Smooth muscle cell (in vitro differentiated cells): ENCODE measurements around the gene PRKCA. TPM values are rescaled to one million over a fixed set of nuclear protein-coding genes. Genes with fewer than 3 reads are reported as not detected.

Source experiments
- DNase-seq: peaks from one replicate; lab custom pipeline; 2025; ENCODE audit not compliant: unreplicated experiment; lab: John Stamatoyannopoulos, UW
- H2AFZ ChIP-seq: fragments of 200-600 bp; sonication (generic); 2 replicates; pipeline ENCODE4 v1.6.0; 2016; ENCODE audit warnings: antibody characterized with exemption, low read depth, mild to moderate bottlenecking
- H3F3A ChIP-seq: fragments of 200-600 bp; sonication (generic); 2 replicates; pipeline ENCODE4 v1.6.0; 2017; ENCODE audit warnings: antibody characterized with exemption, low read depth
- H3K27ac ChIP-seq: fragments of 200-600 bp; sonication (generic); 2 replicates; pipeline ENCODE4 v1.5.1; 2016; ENCODE audit warnings: low read depth, mild to moderate bottlenecking
- H3K27me3 ChIP-seq: fragments of 200-600 bp; sonication (generic); 2 replicates; pipeline ENCODE4 v1.6.1; 2016; ENCODE audit warnings: low read depth, mild to moderate bottlenecking
- H3K36me3 ChIP-seq: fragments of 200-600 bp; sonication (generic); 2 replicates; pipeline ENCODE4 v1.5.1; 2016; ENCODE audit warnings: low read depth
- H3K4me1 ChIP-seq: fragments of 200-600 bp; sonication (generic); 2 replicates; pipeline ENCODE4 v1.5.1; 2016; ENCODE audit warnings: low read depth
- H3K4me2 ChIP-seq: fragments of 200-600 bp; sonication (generic); 2 replicates; pipeline ENCODE4 v1.6.0; 2016; ENCODE audit warnings: mild to moderate bottlenecking
- H3K4me3 ChIP-seq: fragments of 200-600 bp; sonication (generic); 2 replicates; pipeline ENCODE4 v1.5.1; 2016; ENCODE audit warnings: mild to moderate bottlenecking
- H3K79me2 ChIP-seq: fragments of 200-600 bp; sonication (generic); 2 replicates; pipeline ENCODE4 v1.6.0; 2016; ENCODE audit warnings: low read depth, mild to moderate bottlenecking
- H3K9ac ChIP-seq: fragments of 200-600 bp; sonication (generic); 2 replicates; pipeline ENCODE4 v1.6.0; 2016; ENCODE audit warnings: low read depth
- H3K9me3 ChIP-seq: fragments of 200-600 bp; sonication (generic); replicated peaks from 2 replicates; pipeline ENCODE4 v1.5.1; 2016; ENCODE audit warnings: low read depth
- H4K20me1 ChIP-seq: fragments of 200-600 bp; sonication (generic); 2 replicates; pipeline ENCODE4 v1.6.0; 2016; ENCODE audit warnings: low read depth
- CTCF ChIP-seq: fragments of 200-600 bp; sonication (generic); IDR thresholded peaks from 2 replicates; pipeline ENCODE4 v1.5.1; 2017; ENCODE audit warnings: borderline replicate concordance, mild to moderate bottlenecking, antibody characterized with exemption; ENCODE audit not compliant: insufficient read depth, poor library complexity, severe bottlenecking
- WGBS: methylation state at CpG from one replicate; pipeline ENCODE4 v1.1.7; 2016; ENCODE audit warnings: low lambda C conversion rate; 5-methylcytosine and 5-hydroxymethylcytosine counted together
- polyA plus RNA-seq: library from polyadenylated mRNA; unstranded; fragments of >200 nt; fragmentation: Nextera tagmentation; extraction: Ambion mirVana; gene quantifications from 2 replicates; pipeline ENCODE4 v1.2.1, GENCODE V29; 2016
- total RNA-seq: library from RNA; depleted of rRNA; stranded (reverse); fragments of >200 nt; gene quantifications from 2 replicates; pipeline ENCODE4 v1.2.3, GENCODE V29; 2014

PRKCA gene
- total and polyA plus RNA-seq, 2 experiments from 2014 or later = 0.78 to 7.1 TPM

- Histone ChIP-seq H3K4me1 (no peaks in the 10 kb centered on the region), H3K4me3 (no peak overlapping the region), H3K4me2 (no peak overlapping the region), H3K27me3 (no peaks in the 10 kb centered on the region), H4K20me1 (no peaks in the 10 kb centered on the region), H3K79me2 (no peaks in the 10 kb centered on the region), H3K9me3 (no peaks in the 10 kb centered on the region), H3K9ac (no peak overlapping the region), H2AFZ (no peak overlapping the region), H3F3A (peaks cover 2% of the 10 kb centered on the region), H3K36me3 (no peaks in the 10 kb centered on the region), H3K27ac (no peak overlapping the region)
- whole genome bisulfite sequencing = 95% methylated on average over 2 of the region's 2 CpGs
- TF ChIP-seq CTCF = no peak
- DNase-seq = no peak
Observed at GRCh38 chr17:66518677-66519076, 216.3 kb downstream of the PRKCA start.

- 93% methylated on average over 3 of the region's 3 CpGs for WGBS
- H3K9me3 ChIP-seq = no peaks in the 10 kb centered on the region
Observed at GRCh38 chr17:66519154-66519553, 216.7 kb downstream of the PRKCA start.

GRCh38 chr17:66520999-66521398 is 218.6 kb downstream of the PRKCA start:
- no peak for DNase-seq
- H3K79me2 ChIP-seq = no peaks in the 10 kb centered on the region
- no peaks in the 10 kb centered on the region for H3K4me1 ChIP-seq
- no peak overlapping the region for H2AFZ ChIP-seq
- H3K9me3 ChIP-seq = no peaks in the 10 kb centered on the region
- 71% methylated on average over 2 of the region's 2 CpGs for WGBS
- no peak overlapping the region for H3K9ac ChIP-seq
- no peaks in the 10 kb centered on the region for H3K27me3 ChIP-seq
- no peaks in the 10 kb centered on the region for H4K20me1 ChIP-seq
- H3K4me3 ChIP-seq = no peak overlapping the region
- no peaks in the 10 kb centered on the region for H3K36me3 ChIP-seq
- H3K27ac ChIP-seq = no peak overlapping the region
- H3K4me2 ChIP-seq = no peak overlapping the region
- TF ChIP-seq CTCF = no peak
- peaks cover 3% of the 10 kb centered on the region for H3F3A ChIP-seq

More at GRCh38 chr17:66519154-66519553, 216.7 kb downstream of the PRKCA start:
- H3K27me3 ChIP-seq = no peaks in the 10 kb centered on the region
- H3K4me2 ChIP-seq = no peak overlapping the region
- H3F3A ChIP-seq = peaks cover 3% of the 10 kb centered on the region
- no peak for TF ChIP-seq CTCF
- H3K27ac ChIP-seq = no peak overlapping the region
- no peaks in the 10 kb centered on the region for H4K20me1 ChIP-seq
- no peaks in the 10 kb centered on the region for H3K4me1 ChIP-seq
- H3K9ac ChIP-seq = no peak overlapping the region
- no peaks in the 10 kb centered on the region for H3K36me3 ChIP-seq
- no peak overlapping the region for H2AFZ ChIP-seq
- H3K79me2 ChIP-seq = no peaks in the 10 kb centered on the region
- DNase-seq = no peak
- H3K4me3 ChIP-seq = no peak overlapping the region

GRCh38 chr17:66522591-66523272 is 220.3 kb downstream of the PRKCA start:
- no peak for TF ChIP-seq CTCF
- 97% methylated on average over 3 of the region's 3 CpGs for WGBS
- no peaks in the 10 kb centered on the region for H3K79me2 ChIP-seq
- no peak overlapping the region for H3K4me3 ChIP-seq
- H3K4me1 ChIP-seq = no peaks in the 10 kb centered on the region
- peaks cover 3% of the 10 kb centered on the region for H3F3A ChIP-seq
- H4K20me1 ChIP-seq = no peaks in the 10 kb centered on the region
- H3K9me3 ChIP-seq = no peaks in the 10 kb centered on the region
- no peak for DNase-seq
- H3K27ac ChIP-seq = no peak overlapping the region
- no peak overlapping the region for H3K9ac ChIP-seq
- H2AFZ ChIP-seq = no peak overlapping the region
- H3K4me2 ChIP-seq = no peak overlapping the region
- no peaks in the 10 kb centered on the region for H3K27me3 ChIP-seq
- no peaks in the 10 kb centered on the region for H3K36me3 ChIP-seq
